DND-41 (cell line): ENCODE results near the gene POT1.

Source experiments
- EZH2 ChIP-seq: IDR thresholded peaks from 3 replicates; pipeline ENCODE4 v1.6.1; 2012; ENCODE audit warnings: borderline replicate concordance, low read depth, mild to moderate bottlenecking, moderate library complexity, low read length, inconsistent platforms; ENCODE audit not compliant: severe bottlenecking
- TF ChIP-seq, protein P1 (sequence below): IDR thresholded peaks from 2 replicates; pipeline ENCODE4 v1.5.1; 2012; ENCODE audit warnings: borderline replicate concordance, low read length, moderate library complexity, mild to moderate bottlenecking; ENCODE audit not compliant: poor library complexity, severe bottlenecking; ENCODE audit errors: extremely low read depth

DNA sequence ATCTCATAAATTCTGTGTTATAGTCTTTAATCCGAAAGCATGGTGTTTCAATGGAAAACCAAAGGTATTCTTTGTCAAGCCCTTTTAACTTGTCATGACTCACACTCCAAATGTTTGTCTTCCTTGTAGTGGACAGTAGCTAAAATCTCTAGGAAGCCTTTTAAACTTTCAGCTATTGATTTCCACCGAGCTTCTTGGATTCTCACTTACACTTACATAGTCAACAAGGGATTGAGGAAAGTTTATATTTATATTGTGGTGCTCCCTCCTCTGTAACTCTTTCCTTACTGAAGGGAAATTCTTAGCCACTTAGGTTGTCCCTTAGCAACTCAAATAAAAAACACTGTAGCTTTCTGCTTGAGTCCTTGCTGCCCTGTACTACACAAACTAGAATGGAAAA lies 132.9 kb downstream of the POT1 start:
- TF ChIP-seq, protein P1, sequence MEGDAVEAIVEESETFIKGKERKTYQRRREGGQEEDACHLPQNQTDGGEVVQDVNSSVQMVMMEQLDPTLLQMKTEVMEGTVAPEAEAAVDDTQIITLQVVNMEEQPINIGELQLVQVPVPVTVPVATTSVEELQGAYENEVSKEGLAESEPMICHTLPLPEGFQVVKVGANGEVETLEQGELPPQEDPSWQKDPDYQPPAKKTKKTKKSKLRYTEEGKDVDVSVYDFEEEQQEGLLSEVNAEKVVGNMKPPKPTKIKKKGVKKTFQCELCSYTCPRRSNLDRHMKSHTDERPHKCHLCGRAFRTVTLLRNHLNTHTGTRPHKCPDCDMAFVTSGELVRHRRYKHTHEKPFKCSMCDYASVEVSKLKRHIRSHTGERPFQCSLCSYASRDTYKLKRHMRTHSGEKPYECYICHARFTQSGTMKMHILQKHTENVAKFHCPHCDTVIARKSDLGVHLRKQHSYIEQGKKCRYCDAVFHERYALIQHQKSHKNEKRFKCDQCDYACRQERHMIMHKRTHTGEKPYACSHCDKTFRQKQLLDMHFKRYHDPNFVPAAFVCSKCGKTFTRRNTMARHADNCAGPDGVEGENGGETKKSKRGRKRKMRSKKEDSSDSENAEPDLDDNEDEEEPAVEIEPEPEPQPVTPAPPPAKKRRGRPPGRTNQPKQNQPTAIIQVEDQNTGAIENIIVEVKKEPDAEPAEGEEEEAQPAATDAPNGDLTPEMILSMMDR, result no peak
- no peak for TF ChIP-seq EZH2
